ENCODE data around the gene PRKAG2. TPM values are rescaled to one million over a fixed set of nuclear protein-coding genes. Genes with fewer than 3 reads are reported as not detected.

Gene PRKAG2
- total RNA-seq, 1 donor from 2014 or later = 13.5 TPM

GRCh38 chr7:151745706-151746105, 131.2 kb downstream of the PRKAG2 start:
- DNase-seq (ENCODE audit: extremely low spot score, unreplicated experiment) = no peak
- Mint-ChIP-seq H3K9me3 (ENCODE audit: unreplicated experiment) (no peaks in the 10 kb centered on the region), H3K27ac (ENCODE audit: unreplicated experiment) (peak overlapping the region; percentile 55), H3K27me3 (ENCODE audit: unreplicated experiment) (no peaks in the 10 kb centered on the region), H3K36me3 (ENCODE audit: unreplicated experiment) (no peaks in the 10 kb centered on the region), H3K4me1 (ENCODE audit: unreplicated experiment) (peaks cover 52% of the 10 kb centered on the region), H3K4me3 (ENCODE audit: unreplicated experiment) (no peak overlapping the region)
- TF ChIP-seq CTCF (IDR thresholded peaks at IDR 0.05) = no peak

GRCh38 chr7:151744656-151745638, 132.0 kb downstream of the PRKAG2 start:
- Mint-ChIP-seq H3K27me3 (ENCODE audit: unreplicated experiment) (no peaks in the 10 kb centered on the region), H3K36me3 (ENCODE audit: unreplicated experiment) (no peaks in the 10 kb centered on the region), H3K4me3 (ENCODE audit: unreplicated experiment) (no peak overlapping the region), H3K27ac (ENCODE audit: unreplicated experiment) (peak overlapping the region; percentile 55), H3K9me3 (ENCODE audit: unreplicated experiment) (no peaks in the 10 kb centered on the region), H3K4me1 (ENCODE audit: unreplicated experiment) (peaks cover 59% of the 10 kb centered on the region)
- DNase-seq (ENCODE audit: extremely low spot score, unreplicated experiment) = no peak
- peak; percentile 59 for TF ChIP-seq CTCF (IDR thresholded peaks at IDR 0.05)

GRCh38 chr7:151744051-151744580, 132.8 kb downstream of the PRKAG2 start:
- H3K4me1 Mint-ChIP-seq (ENCODE audit: unreplicated experiment) = peaks cover 63% of the 10 kb centered on the region

GRCh38 chr7:151743481-151743983, 133.4 kb downstream of the PRKAG2 start:
- peaks cover 63% of the 10 kb centered on the region for H3K4me1 Mint-ChIP-seq (ENCODE audit: unreplicated experiment)
- no peaks in the 10 kb centered on the region for H3K9me3 Mint-ChIP-seq (ENCODE audit: unreplicated experiment)
- H3K27ac Mint-ChIP-seq (ENCODE audit: unreplicated experiment) = peak overlapping the region; percentile 1
- TF ChIP-seq CTCF (IDR thresholded peaks at IDR 0.05) = no peak
- H3K27me3 Mint-ChIP-seq (ENCODE audit: unreplicated experiment) = no peaks in the 10 kb centered on the region
- DNase-seq (ENCODE audit: extremely low spot score, unreplicated experiment) = no peak
- H3K36me3 Mint-ChIP-seq (ENCODE audit: unreplicated experiment) = no peaks in the 10 kb centered on the region
- no peak overlapping the region for H3K4me3 Mint-ChIP-seq (ENCODE audit: unreplicated experiment)

More at GRCh38 chr7:151744051-151744580, 132.8 kb downstream of the PRKAG2 start:
- Mint-ChIP-seq H3K9me3 (ENCODE audit: unreplicated experiment) (no peaks in the 10 kb centered on the region), H3K36me3 (ENCODE audit: unreplicated experiment) (no peaks in the 10 kb centered on the region), H3K27ac (ENCODE audit: unreplicated experiment) (no peak overlapping the region), H3K27me3 (ENCODE audit: unreplicated experiment) (no peaks in the 10 kb centered on the region), H3K4me3 (ENCODE audit: unreplicated experiment) (no peak overlapping the region)
- TF ChIP-seq CTCF (IDR thresholded peaks at IDR 0.05) = no peak
- DNase-seq (ENCODE audit: extremely low spot score, unreplicated experiment) = no peak
